HepG2 (cell line): Measurements from ENCODE around the gene YIF1B. TPM values are rescaled to one million over a fixed set of nuclear protein-coding genes. Genes with fewer than 3 reads are reported as not detected.

Experiments
- ATAC-seq: fragments of 200-7000 bp; cut with Tn5 transposase; 3 replicates; pipeline ENCODE4 v1.9.1; 2020; ENCODE audit warnings: mild to moderate bottlenecking, moderate library complexity
- BruUV-seq: library from RNA; stranded (reverse); fragments of 400-500 nt; replicated peaks from 2 replicates; lab custom pipeline; 2021; lab: Mats Ljungman, UMichigan
- CTCF ChIA-PET: fragments of 300-600 bp; formaldehyde crosslinking; extraction: SDS; loops from one replicate; lab custom pipeline; 2021; ENCODE audit warnings: low total read pairs, inconsistent platforms, low intra/inter-chr PET ratio; lab: Yijun Ruan, JAX
- POLR2A ChIA-PET: fragments of 350-600 bp; sonication (Branson Sonifier 250); formaldehyde crosslinking; loops from one replicate; lab custom pipeline; 2020; ENCODE audit warnings: antibody characterized with exemption, inconsistent platforms; lab: Yijun Ruan, JAX
- DNase-seq: peaks from one replicate; pipeline ENCODE4 v3.0.0-alpha.2; 2015; ENCODE audit warnings: low spot score
- FAIRE-seq: peaks from 3 replicates; lab custom pipeline; 2011; peaks lifted over from hg19 to GRCh38; lab: Jason Lieb, UNC
- H2AFZ ChIP-seq: one replicate; pipeline ENCODE4 v1.6.1; 2011; ENCODE audit warnings: low read length, inconsistent platforms
- H3K27ac ChIP-seq: fragments of 300-600 bp; 3 replicates; pipeline ENCODE4 v1.8.0; 2011; ENCODE audit warnings: mixed run types, mild to moderate bottlenecking, mixed read lengths, low read length, inconsistent platforms; ENCODE audit not compliant: insufficient read depth; ENCODE audit errors: extremely low read length
- H3K27me3 ChIP-seq, 2 experiments: fragments of 200-600 bp in 1 of 2; 2 replicates in 1 of 2; 3 replicates in 1 of 2; pipeline versions ENCODE4 v1.6.0 to v1.8.0; 2011; ENCODE audit warnings: low read length in 2 of 2, mild to moderate bottlenecking in 2 of 2, moderate library complexity in 2 of 2, inconsistent platforms in 1 of 2; ENCODE audit not compliant: insufficient read depth in 2 of 2, control insufficient read depth in 1 of 2
- H3K36me3 ChIP-seq, 2 experiments: fragments of 200-600 bp in 1 of 2; replicated peaks in 1 of 2; 2 replicates in 1 of 2; 3 replicates in 1 of 2; pipeline versions ENCODE4 v1.5.1 to v1.8.0; 2011; ENCODE audit warnings: low read length in 2 of 2, inconsistent platforms in 1 of 2; ENCODE audit not compliant: insufficient read depth in 2 of 2, control insufficient read depth in 1 of 2
- H3K4me1 ChIP-seq: 2 replicates; pipeline ENCODE4 v1.5.1; 2012; ENCODE audit warnings: low read length, inconsistent platforms; ENCODE audit not compliant: insufficient read depth
- H3K4me2 ChIP-seq: 2 replicates; pipeline ENCODE4 v1.6.0; 2011; ENCODE audit warnings: low read depth, low read length, inconsistent platforms
- H3K4me3 ChIP-seq, 3 experiments: fragments of 200-600 bp in 1 of 3; sonication (generic), shearing (Covaris generic) in 1 of 3; replicated peaks in 1 of 3; 2 replicates each; pipeline ENCODE4 v1.5.1; 2011 to 2016; ENCODE audit warnings: low read length in 3 of 3, inconsistent platforms in 2 of 3, low read depth in 2 of 3, mild to moderate bottlenecking in 2 of 3, control low read depth in 1 of 3, mixed read lengths in 1 of 3; ENCODE audit not compliant: insufficient read depth in 1 of 3
- H3K79me2 ChIP-seq: one replicate; pipeline ENCODE4 v1.6.1; 2011; ENCODE audit warnings: low read length, inconsistent platforms; ENCODE audit not compliant: insufficient read depth
- H3K9ac ChIP-seq: 2 replicates; pipeline ENCODE4 v1.6.0; 2011; ENCODE audit warnings: mild to moderate bottlenecking, low read depth, low read length, inconsistent platforms; ENCODE audit not compliant: insufficient read depth
- H3K9me3 ChIP-seq: 2 replicates; pipeline ENCODE4 v1.5.1; 2012; ENCODE audit warnings: mild to moderate bottlenecking, low read length
- H4K20me1 ChIP-seq: 2 replicates; pipeline ENCODE4 v1.6.0; 2011; ENCODE audit warnings: inconsistent platforms, mild to moderate bottlenecking, low read length, moderate library complexity; ENCODE audit not compliant: insufficient read depth
- DMTF1 ChIP-seq: sonication (generic); formaldehyde crosslinking; IDR thresholded peaks from 2 replicates; pipeline ENCODE4 v1.4.0; 2020; ENCODE audit warnings: mild to moderate bottlenecking, missing genetic modification reagents
- DNMT3B ChIP-seq: conservative IDR thresholded peaks from 2 replicates; pipeline ENCODE4 v1.6.1; 2016; ENCODE audit warnings: missing biosample characterization, control low read depth
- EP300 ChIP-seq, 3 experiments: sonication (generic) in 1 of 3; formaldehyde crosslinking in 1 of 3; IDR thresholded peaks; 2 replicates each; pipeline versions ENCODE4 v1.5.1 to v1.6.1; 2011 to 2020; ENCODE audit warnings: low read depth in 2 of 3, low read length in 2 of 3, borderline replicate concordance in 1 of 3, improper control_type of control experiment in 1 of 3, mild to moderate bottlenecking in 1 of 3, missing genetic modification reagents in 1 of 3, moderate library complexity in 1 of 3
- GABPB1 ChIP-seq: IDR thresholded peaks from 2 replicates; pipeline ENCODE4 v1.6.1; 2016; ENCODE audit warnings: mild to moderate bottlenecking, missing genetic modification reagents, moderate library complexity, missing compliant biosample characterization
- GFI1 ChIP-seq: sonication (generic); formaldehyde crosslinking; IDR thresholded peaks from 2 replicates; pipeline ENCODE4 v1.5.0; 2020; ENCODE audit warnings: missing genetic modification reagents, mild to moderate bottlenecking, borderline replicate concordance
- IRF2 ChIP-seq: IDR thresholded peaks from 2 replicates; pipeline ENCODE4 v1.6.1; 2018; ENCODE audit warnings: missing genetic modification reagents, missing compliant biosample characterization
- JARID2 ChIP-seq: sonication (generic); formaldehyde crosslinking; IDR thresholded peaks from 2 replicates; pipeline ENCODE4 v1.8.1; 2023; ENCODE audit warnings: missing genetic modification reagents, inconsistent platforms; ENCODE audit not compliant: insufficient replicate concordance
- KAT8 ChIP-seq: IDR thresholded peaks from 2 replicates; pipeline ENCODE4 v1.6.1; 2016; ENCODE audit warnings: missing genetic modification reagents, missing compliant biosample characterization
- KDM4B ChIP-seq: sonication (generic); formaldehyde crosslinking; IDR thresholded peaks from 2 replicates; pipeline ENCODE4 v1.4.0; 2020; ENCODE audit warnings: missing genetic modification reagents
- KMT2A ChIP-seq: sonication (generic); formaldehyde crosslinking; IDR thresholded peaks from 2 replicates; pipeline ENCODE4 v1.4.0; 2020; ENCODE audit warnings: missing genetic modification reagents
- NRL ChIP-seq: sonication (generic); formaldehyde crosslinking; IDR thresholded peaks from 2 replicates; pipeline ENCODE4 v1.5.0; 2020; ENCODE audit warnings: missing genetic modification reagents, mild to moderate bottlenecking, moderate library complexity, borderline replicate concordance
- RXRB ChIP-seq: IDR thresholded peaks from 2 replicates; pipeline ENCODE4 v1.6.1; 2016; ENCODE audit warnings: borderline replicate concordance, missing genetic modification reagents, missing compliant biosample characterization
- STAT6 ChIP-seq: sonication (generic); formaldehyde crosslinking; IDR thresholded peaks from 2 replicates; pipeline ENCODE4 v1.4.0; 2020; ENCODE audit warnings: missing genetic modification reagents, mild to moderate bottlenecking, borderline replicate concordance
- ZBTB38 ChIP-seq: sonication (generic); formaldehyde crosslinking; IDR thresholded peaks from 2 replicates; pipeline ENCODE4 v1.5.1; 2020; ENCODE audit warnings: mild to moderate bottlenecking, missing genetic modification reagents
- ZNF251 ChIP-seq: sonication (generic); formaldehyde crosslinking; IDR thresholded peaks from 2 replicates; pipeline ENCODE4 v1.9.0; 2021; ENCODE audit warnings: mild to moderate bottlenecking, missing genetic modification reagents
- ZNF598 ChIP-seq: sonication (generic); formaldehyde crosslinking; IDR thresholded peaks from 2 replicates; pipeline ENCODE4 v1.5.1; 2020; ENCODE audit warnings: mild to moderate bottlenecking, missing genetic modification reagents, borderline replicate concordance
- ZSCAN12 ChIP-seq: sonication (generic); formaldehyde crosslinking; IDR thresholded peaks from 2 replicates; pipeline ENCODE4 v1.9.0; 2021; ENCODE audit warnings: mild to moderate bottlenecking, missing genetic modification reagents
- WGBS: methylation state at CpG from one replicate; pipeline ENCODE4 v1.1.6; 2017; ENCODE audit warnings: low lambda C conversion rate; 5-methylcytosine and 5-hydroxymethylcytosine counted together
- in situ Hi-C: cut with HindIII; loops from 2 replicates; pipeline ENCODE4 v1.10.0; 2017; ENCODE audit warnings: low pct_unique_long_range_greater_than_20kb; ENCODE audit not compliant: extremely low pct_ligation_motif_present
- intact Hi-C: fragments of 100-400 bp; cut with micrococcal nuclease; formaldehyde crosslinking; loops from one replicate; pipeline ENCODE4 v1.10.0; 2022; ENCODE audit not compliant: unreplicated experiment
- polyA plus RNA-seq, 8 experiments: library from polyadenylated mRNA; depleted of rRNA in 3 of 8; stranded (reverse) in 7 of 8; unstranded in 1 of 8; fragments of >200 nt; fragmentation: Illumina TruSeq in 4 of 8; extraction: Trizol in 4 of 8; gene quantifications; 2 replicates each; pipeline versions ENCODE4 v1.2.1 to v1.2.3, GENCODE V29; 2011 to 2016; ENCODE audit warnings: low read depth in 4 of 8, missing spikeins in 1 of 8, mixed read lengths in 1 of 8; ENCODE audit not compliant: insufficient read depth in 1 of 8
- total RNA-seq, 5 experiments: library from RNA; depleted of rRNA; stranded (reverse); fragments of >200 nt; fragmentation: Illumina TruSeq; extraction: Trizol; gene quantifications; 2 replicates each; pipeline ENCODE4 v1.2.3, GENCODE V29; 2016; ENCODE audit warnings: low read depth in 1 of 5

Gene YIF1B
- total and polyA plus RNA-seq, 2 of the 13 experiments (the other 11 are each of a cell fraction or from before 2014, with no cell fraction given), result 41.4 to 85.2 TPM

- H3K27me3 ChIP-seq, result peaks cover 8 to 52% of the 10 kb centered on the region in 2 experiments; a peak in 4 of 5 replicates
- no peak overlapping the region for H3K4me2 ChIP-seq
- TF ChIP-seq ZNF251 (CRISPR knock-in tag) (no peak), EP300 (IDR thresholded peaks at IDR 0.05; ENCODE audit: low read depth in 2 of 2, low read length in 2 of 2) (no peak), EP300 (CRISPR knock-in tag; IDR thresholded peaks at IDR 0.05; ENCODE audit: borderline replicate concordance) (no peak), DNMT3B (CRISPR knock-in tag) (no peak), STAT6 (no peak), DMTF1 (CRISPR knock-in tag) (no peak), GABPB1 (CRISPR knock-in tag) (no peak), KMT2A (no peak), ZSCAN12 (CRISPR knock-in tag) (no peak), IRF2 (no peak), JARID2 (no peak), ZBTB38 (CRISPR knock-in tag) (no peak), RXRB (CRISPR knock-in tag) (no peak), ZNF598 (no peak), KDM4B (CRISPR knock-in tag) (no peak), KAT8 (CRISPR knock-in tag) (no peak), NRL (CRISPR knock-in tag) (no peak), GFI1 (CRISPR knock-in tag) (no peak)
- ChIA-PET CTCF (no interaction called here), POLR2A (no interaction called here)
- no peaks in the 10 kb centered on the region for H3K36me3 ChIP-seq
- WGBS, result 20% methylated on average over 5 of the region's 11 CpGs
- no peak for ATAC-seq
- H3K9me3 ChIP-seq, result no peaks in the 10 kb centered on the region
- H4K20me1 ChIP-seq, result no peaks in the 10 kb centered on the region
- no peak overlapping the region for H3K4me3 ChIP-seq
- H3K4me1 ChIP-seq, result peaks cover 8% of the 10 kb centered on the region
- H3K27ac ChIP-seq, result no peak overlapping the region
- no peak for FAIRE-seq
- no peak overlapping the region for H2AFZ ChIP-seq
- no peaks in the 10 kb centered on the region for H3K79me2 ChIP-seq
- intact Hi-C loops (loop anchor here (5.0 kb wide), 1 partner anchor 69 kb away; no protein-coding TSS in a partner anchor), in situ Hi-C loops (no loop called here)
- no TSS peak for BruUV-seq
- H3K9ac ChIP-seq, result no peak overlapping the region
- no peak for DNase-seq
Measured at GRCh38 chr19:38321646-38322196, 6.0 kb upstream of the YIF1B start.
